Eye (tissue), 1 donor: ENCODE data around the gene TBC1D1.
"Not testable (repeated sequence)": the region's sequence is repeated elsewhere in the genome, so short reads cannot be mapped to it uniquely, and the experiment has no call there.

Experiments
- DNase-seq: peaks from one replicate; pipeline ENCODE4 v3.0.0-alpha.2; 2015

Gene TBC1D1

GRCh38 chr4:37889849-37890800, 759 bp upstream of the TBC1D1 start:
- peak; percentile 61 for DNase-seq

- DNase-seq = peak; percentile 61
These were observed 626 bp downstream of the TBC1D1 start for GRCh38 chr4:37891260-37892159.

GRCh38 chr4:37892641-37893040, 1.8 kb downstream of the TBC1D1 start:
- DNase-seq = no peak

GRCh38 chr4:37893164-37893563, 2.3 kb downstream of the TBC1D1 start:
- peak; percentile 18 for DNase-seq

- no peak for DNase-seq
These were observed 4.4 kb downstream of the TBC1D1 start for GRCh38 chr4:37895271-37895670.

- no peak for DNase-seq
These were observed 5.4 kb downstream of the TBC1D1 start for GRCh38 chr4:37896206-37896860.

GRCh38 chr4:37902212-37902611, 11.3 kb downstream of the TBC1D1 start:
- DNase-seq = no peak

- no peak for DNase-seq
These were observed 12.1 kb downstream of the TBC1D1 start for GRCh38 chr4:37902738-37903693.

GRCh38 chr4:37903901-37904300, 13.0 kb downstream of the TBC1D1 start:
- DNase-seq = no peak

GRCh38 chr4:37904824-37905223, 13.9 kb downstream of the TBC1D1 start:
- DNase-seq = no peak

- DNase-seq = no peak
These were observed 14.8 kb downstream of the TBC1D1 start for GRCh38 chr4:37905533-37906169.

- DNase-seq = no peak
These were observed 17.8 kb downstream of the TBC1D1 start for GRCh38 chr4:37908488-37909331.

GRCh38 chr4:37909332-37910090, 18.6 kb downstream of the TBC1D1 start:
- DNase-seq = no peak

- no peak for DNase-seq
These were observed 19.2 kb downstream of the TBC1D1 start for GRCh38 chr4:37910091-37910486.

GRCh38 chr4:37914539-37914938, 23.7 kb downstream of the TBC1D1 start:
- DNase-seq = no peak

GRCh38 chr4:37917388-37917787, 26.5 kb downstream of the TBC1D1 start:
- no peak for DNase-seq

GRCh38 chr4:37918653-37919052, 27.8 kb downstream of the TBC1D1 start:
- DNase-seq = no peak

GRCh38 chr4:37922328-37922727, 31.4 kb downstream of the TBC1D1 start:
- no peak for DNase-seq

- DNase-seq = not testable (repeated sequence)
These were observed 32.2 kb downstream of the TBC1D1 start for GRCh38 chr4:37923089-37923488.

GRCh38 chr4:37924946-37925345, 34.1 kb downstream of the TBC1D1 start:
- DNase-seq = no peak
